H54 (cell line): ENCODE results near the gene LRP8.

Experiments
- DNase-seq: peaks from one replicate; pipeline ENCODE4 v3.0.0; 2011; ENCODE audit warnings: low spot score, mixed read lengths; ENCODE audit not compliant: insufficient read length
- FAIRE-seq: peaks from 3 replicates; lab custom pipeline; 2011; peaks lifted over from hg19 to GRCh38; lab: Jason Lieb, UNC
- POLR2A ChIP-seq: IDR thresholded peaks from 2 replicates; pipeline ENCODE4 v1.6.1; 2011; ENCODE audit warnings: low read depth, mild to moderate bottlenecking, low read length

LRP8 gene

GRCh38 chr1:53340660-53341520 is 13.0 kb upstream of the LRP8 start:
- no peak for DNase-seq
- no peak for TF ChIP-seq POLR2A
- no peak for FAIRE-seq

- no peak for DNase-seq
- FAIRE-seq, result no peak
- no peak for TF ChIP-seq POLR2A
Measured at GRCh38 chr1:53339736-53340635, 12.1 kb upstream of the LRP8 start.

GRCh38 chr1:53338423-53338822 is 10.6 kb upstream of the LRP8 start:
- no peak for TF ChIP-seq POLR2A

GRCh38 chr1:53337499-53337898 is 9.6 kb upstream of the LRP8 start:
- no peak for TF ChIP-seq POLR2A
- DNase-seq (no peak), FAIRE-seq (no peak)

More at GRCh38 chr1:53338423-53338822, 10.6 kb upstream of the LRP8 start:
- FAIRE-seq, result no peak
- no peak for DNase-seq

- TF ChIP-seq POLR2A, result no peak
- DNase-seq (no peak), FAIRE-seq (no peak)
Measured at GRCh38 chr1:53336146-53336545, 8.3 kb upstream of the LRP8 start.

- FAIRE-seq, result no peak
- TF ChIP-seq POLR2A, result no peak
Measured at GRCh38 chr1:53335661-53336060, 7.8 kb upstream of the LRP8 start.

GRCh38 chr1:53334781-53335180 is 6.9 kb upstream of the LRP8 start:
- FAIRE-seq (no peak), DNase-seq (no peak)
- no peak for TF ChIP-seq POLR2A

More at GRCh38 chr1:53335661-53336060, 7.8 kb upstream of the LRP8 start:
- DNase-seq, result no peak

GRCh38 chr1:53334312-53334711 is 6.4 kb upstream of the LRP8 start:
- no peak for TF ChIP-seq POLR2A
- FAIRE-seq, result no peak
- no peak for DNase-seq

- FAIRE-seq (no peak), DNase-seq (no peak)
- no peak for TF ChIP-seq POLR2A
Measured at GRCh38 chr1:53332833-53333232, 5.0 kb upstream of the LRP8 start.

GRCh38 chr1:53332186-53332564 is 4.3 kb upstream of the LRP8 start:
- FAIRE-seq (no peak), DNase-seq (no peak)
- no peak for TF ChIP-seq POLR2A

GRCh38 chr1:53331446-53332185 is 3.7 kb upstream of the LRP8 start:
- FAIRE-seq (no peak), DNase-seq (no peak)
- no peak for TF ChIP-seq POLR2A

GRCh38 chr1:53330819-53331218 is 2.9 kb upstream of the LRP8 start:
- DNase-seq (no peak), FAIRE-seq (no peak)
- TF ChIP-seq POLR2A, result no peak
